Neural cell (in vitro differentiated cells): Measurements from ENCODE around the gene KLHL21. TPM values are rescaled to one million over a fixed set of nuclear protein-coding genes. Genes with fewer than 3 reads are reported as not detected.

Experiments used
- H2AFZ ChIP-seq: fragments of 200-600, 300-800 bp; sonication (generic), shearing (Covaris generic); 2 replicates; pipeline ENCODE4 v1.6.0; 2014; ENCODE audit warnings: low read depth, mild to moderate bottlenecking, antibody characterized with exemption, low read length, moderate library complexity
- H3F3A ChIP-seq: fragments of 200-600 bp; shearing (Covaris generic); 2 replicates; pipeline ENCODE4 v1.6.1; 2016; ENCODE audit warnings: mild to moderate bottlenecking, moderate library complexity, mixed read lengths, antibody characterized with exemption, low read length; ENCODE audit not compliant: insufficient read depth, poor library complexity, severe bottlenecking
- H3K27ac ChIP-seq: fragments of 200-600, 300-800 bp; sonication (generic), shearing (Covaris generic); 2 replicates; pipeline ENCODE4 v1.5.1; 2014; ENCODE audit warnings: mild to moderate bottlenecking, low read length, moderate library complexity
- H3K27me3 ChIP-seq: fragments of 300-800, 200-600 bp; sonication (generic), shearing (Covaris generic); 2 replicates; pipeline ENCODE4 v1.6.0; 2014; ENCODE audit warnings: mild to moderate bottlenecking, low read depth, low read length, moderate library complexity; ENCODE audit not compliant: insufficient read depth
- H3K36me3 ChIP-seq: fragments of 300-800, 200-600 bp; sonication (generic), shearing (Covaris generic); 2 replicates; pipeline ENCODE4 v1.5.1; 2014; ENCODE audit warnings: mild to moderate bottlenecking, antibody characterized with exemption, low read length, moderate library complexity; ENCODE audit not compliant: insufficient read depth
- H3K4me2 ChIP-seq: fragments of 300-800, 200-600 bp; sonication (generic), shearing (Covaris generic); 2 replicates; pipeline ENCODE4 v1.6.0; 2014; ENCODE audit warnings: mild to moderate bottlenecking, low read length
- H3K4me3 ChIP-seq: fragments of 300-800, 200-600 bp; sonication (generic), shearing (Covaris generic); 2 replicates; pipeline ENCODE4 v1.5.1; 2014; ENCODE audit warnings: mild to moderate bottlenecking, low read length, moderate library complexity
- H3K79me2 ChIP-seq: fragments of 200-600 bp; shearing (Covaris generic); replicated peaks from 2 replicates; pipeline ENCODE4 v1.6.0; 2014; ENCODE audit warnings: mild to moderate bottlenecking, low read length, moderate library complexity; ENCODE audit not compliant: insufficient read depth
- H3K9ac ChIP-seq: fragments of 300-800, 200-600 bp; sonication (generic), shearing (Covaris generic); 2 replicates; pipeline ENCODE4 v1.6.1; 2016; ENCODE audit warnings: mild to moderate bottlenecking, low read length, mixed read lengths
- H3K9me2 ChIP-seq: fragments of 200-600 bp; shearing (Covaris generic); 2 replicates; pipeline ENCODE4 v1.6.1; 2016; ENCODE audit warnings: mild to moderate bottlenecking, low read length, mixed read lengths; ENCODE audit not compliant: insufficient read depth
- H3K9me3 ChIP-seq: fragments of 200-600, 300-800 bp; sonication (generic), shearing (Covaris generic); 2 replicates; pipeline ENCODE4 v1.6.1; 2016; ENCODE audit warnings: mild to moderate bottlenecking, mixed run types, low read length, moderate library complexity, mixed read lengths
- H4K20me1 ChIP-seq: fragments of 200-600 bp; shearing (Covaris generic); 2 replicates; pipeline ENCODE4 v1.6.1; 2016; ENCODE audit warnings: mild to moderate bottlenecking, mixed run types; ENCODE audit not compliant: insufficient read depth
- CTCF ChIP-seq: fragments of 450-650 bp; IDR thresholded peaks from 2 replicates; pipeline ENCODE4 v1.5.1; 2014; ENCODE audit warnings: antibody characterized with exemption, mild to moderate bottlenecking, moderate library complexity; ENCODE audit not compliant: poor library complexity, severe bottlenecking
- EP300 ChIP-seq: fragments of 450-650 bp; conservative IDR thresholded peaks from 2 replicates; pipeline ENCODE4 v1.6.1; 2014; ENCODE audit warnings: antibody characterized with exemption, mild to moderate bottlenecking, moderate library complexity; ENCODE audit not compliant: poor library complexity, severe bottlenecking
- EZH2 ChIP-seq: fragments of 200-600, 300-800 bp; shearing (Covaris generic), sonication (generic); IDR thresholded peaks from 2 replicates; pipeline ENCODE4 v1.6.1; 2014; ENCODE audit warnings: antibody characterized with exemption, low read length, borderline replicate concordance, mild to moderate bottlenecking; ENCODE audit not compliant: insufficient read depth, poor library complexity, severe bottlenecking
- MXI1 ChIP-seq: fragments of 450-650 bp; conservative IDR thresholded peaks from 2 replicates; pipeline ENCODE4 v1.6.1; 2014; ENCODE audit warnings: antibody characterized with exemption, mild to moderate bottlenecking; ENCODE audit not compliant: poor library complexity, severe bottlenecking
- POLR2AphosphoS5 ChIP-seq: IDR thresholded peaks from 2 replicates; pipeline ENCODE4 v1.6.1; 2012
- RAD21 ChIP-seq: fragments of 450-650 bp; conservative IDR thresholded peaks from 2 replicates; pipeline ENCODE4 v1.6.1; 2014; ENCODE audit warnings: antibody characterized with exemption, mild to moderate bottlenecking, moderate library complexity
- REST ChIP-seq: IDR thresholded peaks from 2 replicates; pipeline ENCODE4 v1.6.1; 2012; ENCODE audit warnings: borderline replicate concordance
- SMC3 ChIP-seq: fragments of 450-650 bp; conservative IDR thresholded peaks from 2 replicates; pipeline ENCODE4 v1.6.1; 2014; ENCODE audit warnings: antibody characterized with exemption, mild to moderate bottlenecking, moderate library complexity; ENCODE audit not compliant: poor library complexity
- TAF1 ChIP-seq: IDR thresholded peaks from 2 replicates; pipeline ENCODE4 v1.6.1; 2012; ENCODE audit warnings: low read depth
- polyA plus RNA-seq: library from polyadenylated mRNA; depleted of rRNA; stranded (reverse); fragments of >200 nt; gene quantifications from 2 replicates; pipeline ENCODE4 v1.2.3, GENCODE V29; 2014

Gene KLHL21
- polyA plus RNA-seq, 1 donor from 2014 or later = 8.4 TPM

GRCh38 chr1:6612641-6613360 is 10.1 kb upstream of the KLHL21 start:
- H3K27me3 ChIP-seq = no peaks in the 10 kb centered on the region
- H3K9me2 ChIP-seq = no peaks in the 10 kb centered on the region
- peak overlapping the region; percentile 75 for H3K9ac ChIP-seq
- no peaks in the 10 kb centered on the region for H3F3A ChIP-seq
- peak; percentile 27 for TF ChIP-seq RAD21
- TF ChIP-seq CTCF = no peak
- no peaks in the 10 kb centered on the region for H3K9me3 ChIP-seq
- H3K36me3 ChIP-seq = no peaks in the 10 kb centered on the region
- H3K4me3 ChIP-seq = peak overlapping the region; percentile 75
- H3K27ac ChIP-seq = peak overlapping the region; percentile 58
- peak overlapping the region; percentile 41 for H2AFZ ChIP-seq
- peaks cover 17% of the 10 kb centered on the region for H3K79me2 ChIP-seq
- H3K4me2 ChIP-seq = peak overlapping the region; percentile 83
- peaks cover 8% of the 10 kb centered on the region for H4K20me1 ChIP-seq

- Histone ChIP-seq H3K4me3 (peak overlapping the region; percentile 92), H4K20me1 (no peaks in the 10 kb centered on the region), H3K9me2 (no peaks in the 10 kb centered on the region), H3F3A (no peaks in the 10 kb centered on the region), H3K27ac (no peak overlapping the region), H2AFZ (no peak overlapping the region), H3K79me2 (no peaks in the 10 kb centered on the region), H3K27me3 (peaks cover 21% of the 10 kb centered on the region), H3K9ac (no peak overlapping the region), H3K36me3 (no peaks in the 10 kb centered on the region), H3K9me3 (no peaks in the 10 kb centered on the region), H3K4me2 (no peak overlapping the region)
- TF ChIP-seq EZH2 (no peak), MXI1 (no peak), SMC3 (no peak), TAF1 (no peak), RAD21 (no peak), REST (no peak), POLR2AphosphoS5 (no peak), EP300 (no peak), CTCF (no peak)
Measured at GRCh38 chr1:6603915-6604558, 1.4 kb upstream of the KLHL21 start.
